Measurements from ENCODE around the gene ABHD8.

The ABHD8 gene

DNA sequence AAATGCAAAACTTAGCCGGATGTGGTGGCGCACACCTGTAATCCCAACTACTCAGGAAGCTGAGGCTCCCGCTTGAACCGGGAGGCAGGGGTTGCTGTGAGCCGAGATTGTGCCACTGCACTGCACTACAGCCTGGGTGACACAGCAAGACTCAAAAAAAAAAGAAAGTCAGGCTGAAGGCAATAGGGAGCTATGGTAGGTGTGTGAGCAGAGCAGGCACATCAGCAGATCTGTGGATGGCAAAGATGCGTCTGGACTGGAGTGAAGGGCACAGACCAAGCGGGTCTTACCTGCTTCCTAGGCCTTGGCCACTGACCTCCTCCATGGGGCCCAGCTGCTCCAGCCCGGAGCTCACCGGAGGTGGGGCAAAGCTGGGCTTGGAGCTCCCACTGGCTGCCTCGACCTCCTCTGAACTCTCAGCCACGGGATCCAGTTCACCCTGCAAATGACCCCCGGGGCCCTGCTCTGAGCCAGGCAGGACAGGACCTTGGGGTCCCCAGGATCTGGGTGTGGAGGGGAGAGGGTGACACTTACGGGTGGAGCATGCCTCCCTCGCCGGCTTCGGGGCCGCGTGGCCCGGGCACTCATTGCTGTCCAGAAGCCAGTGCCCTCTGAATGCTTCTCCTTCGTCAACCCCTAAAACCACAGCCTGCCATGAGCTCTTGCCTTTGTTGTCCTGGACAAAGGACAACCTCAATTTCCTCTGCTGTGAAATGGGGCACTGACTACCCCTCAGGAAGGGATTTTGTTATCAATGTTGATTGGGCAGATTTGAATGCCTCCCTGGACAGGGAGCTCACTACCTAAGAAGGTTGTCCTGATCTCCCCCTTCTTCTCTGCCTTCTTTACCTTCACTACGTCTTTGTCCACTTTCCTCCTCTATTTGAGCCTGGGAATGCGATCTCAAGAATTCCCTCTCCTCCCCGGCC lies 39.2 kb downstream of the ABHD8 start:
- no peak for DNase-seq

DNA sequence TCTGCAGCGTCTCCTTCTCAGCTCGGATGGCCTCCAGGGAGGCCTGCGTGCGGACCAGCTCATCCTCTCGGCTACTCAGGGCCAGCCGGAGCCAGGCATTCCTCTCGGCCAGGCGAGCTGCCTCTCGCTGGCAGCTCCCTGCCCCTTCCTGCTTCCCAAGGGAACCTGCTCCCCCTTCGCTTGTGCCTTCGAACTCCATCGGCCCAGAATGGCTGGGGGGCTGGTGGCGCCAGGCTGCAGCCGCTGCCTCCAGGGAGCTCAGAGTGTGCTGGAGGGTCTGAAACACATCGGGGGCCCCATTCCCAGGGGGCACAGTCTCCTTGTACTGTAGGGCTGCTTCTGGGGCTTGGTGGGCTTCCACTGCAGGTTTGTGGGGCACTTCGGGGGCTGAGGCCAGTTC lies 40.7 kb downstream of the ABHD8 start:
- no peak for DNase-seq

DNA sequence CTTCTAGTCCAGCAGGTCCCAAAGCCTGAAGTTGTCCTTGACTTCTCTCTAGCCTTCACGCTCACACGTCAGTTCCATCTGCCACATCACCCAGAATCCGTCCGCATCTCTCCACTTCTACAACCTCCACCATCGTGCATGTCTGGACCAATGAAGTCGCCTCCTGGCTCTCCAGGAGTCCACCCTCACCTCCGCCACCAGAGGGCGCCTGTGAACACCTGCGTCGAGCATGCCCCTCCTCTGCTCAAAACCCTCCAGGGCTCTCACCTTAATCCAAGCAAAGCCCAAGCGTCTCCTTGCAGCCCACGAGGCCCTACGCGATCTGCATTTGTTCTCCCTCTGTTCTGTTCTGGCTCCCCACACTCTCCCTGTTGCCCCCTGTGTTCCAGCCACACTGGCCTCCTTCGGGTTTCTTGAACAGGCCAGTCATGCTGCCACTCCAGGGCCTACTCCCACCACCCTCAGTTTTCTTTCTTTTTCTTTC lies 42.3 kb downstream of the ABHD8 start:
- peak; percentile 77 for DNase-seq

GRCh38 chr19:17259934-17260333 lies 43.3 kb downstream of the ABHD8 start:
- DNase-seq: no peak

DNA sequence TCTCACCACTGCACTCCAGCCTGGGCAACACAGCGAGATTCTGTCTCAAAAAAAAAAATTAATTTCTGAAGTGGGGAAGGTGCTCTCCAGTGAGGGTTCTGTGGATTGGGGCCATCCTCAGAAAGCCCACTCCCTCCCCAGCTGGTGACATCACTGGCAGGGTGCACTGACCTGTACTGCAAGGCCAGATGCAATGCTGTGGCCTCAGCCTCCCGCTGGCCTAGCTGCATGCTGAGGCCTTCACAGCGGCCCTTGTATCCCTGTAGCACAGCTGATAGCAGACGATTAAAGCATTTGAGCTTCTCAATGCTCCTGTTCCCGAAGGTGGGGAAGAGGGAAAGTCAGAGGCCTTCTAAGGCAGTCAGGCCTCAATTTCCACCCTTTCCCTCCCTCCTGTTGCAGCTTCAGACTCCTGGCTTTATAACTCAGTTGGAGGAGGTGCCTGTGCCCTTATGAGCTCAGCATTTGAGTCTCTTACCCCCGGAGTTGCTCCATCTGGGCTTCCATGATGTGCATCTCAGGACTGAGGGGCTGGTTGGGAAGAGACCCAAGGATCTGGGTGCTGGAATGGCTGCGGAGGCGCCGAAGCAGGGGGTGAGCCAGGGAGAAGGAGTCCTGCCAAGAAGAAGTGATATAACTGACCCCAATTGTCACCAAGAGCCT lies 44.0 kb downstream of the ABHD8 start:
- DNase-seq: no peak

GRCh38 chr19:17256130-17256529 lies 47.1 kb downstream of the ABHD8 start:
- DNase-seq: no peak

DNA sequence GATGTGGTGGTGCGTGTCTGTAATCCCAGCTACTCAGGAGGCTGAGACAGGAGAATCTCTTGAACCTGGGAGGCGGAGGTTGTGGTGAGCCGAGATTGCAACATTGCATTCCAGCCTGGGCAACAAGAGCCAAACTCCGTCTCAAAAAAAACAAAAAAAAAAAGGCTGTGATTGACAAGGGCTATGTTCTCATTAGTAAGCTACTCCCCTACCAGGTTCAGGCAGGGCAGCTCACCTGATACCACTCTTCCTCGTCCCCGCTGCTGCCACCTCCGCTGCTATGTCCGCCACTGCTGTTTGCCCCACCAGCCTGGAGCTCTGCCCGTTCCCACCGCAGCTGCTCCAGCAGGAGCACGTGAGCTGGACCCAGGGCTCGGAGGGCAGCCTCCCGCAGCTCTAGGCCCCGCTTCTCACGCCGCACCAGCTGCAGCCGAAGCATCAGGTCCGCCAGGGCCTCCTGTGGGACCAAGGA lies 48.0 kb downstream of the ABHD8 start:
- no peak for DNase-seq

DNA sequence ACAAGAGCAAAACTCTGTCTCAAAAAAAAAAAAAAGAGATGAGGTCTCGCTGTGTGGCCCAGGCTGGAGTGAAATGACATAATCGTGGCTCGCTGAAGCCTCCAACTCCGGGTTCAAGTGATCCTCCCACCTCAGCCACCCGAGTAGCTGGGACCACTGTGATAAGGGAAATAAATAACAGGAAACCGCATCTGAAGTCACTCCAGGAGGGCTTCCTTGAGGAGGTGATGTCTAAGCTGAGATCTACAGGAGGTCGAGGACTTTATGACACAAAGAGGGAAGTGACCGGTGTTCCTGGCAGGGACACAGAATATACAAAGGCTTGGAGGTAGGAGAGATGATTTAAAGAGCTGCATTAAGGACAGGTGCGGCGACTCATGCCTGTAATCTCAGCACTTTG lies 48.6 kb downstream of the ABHD8 start:
- no peak for DNase-seq

GRCh38 chr19:17249887-17250548 lies 53.2 kb downstream of the ABHD8 start:
- DNase-seq: no peak

DNA sequence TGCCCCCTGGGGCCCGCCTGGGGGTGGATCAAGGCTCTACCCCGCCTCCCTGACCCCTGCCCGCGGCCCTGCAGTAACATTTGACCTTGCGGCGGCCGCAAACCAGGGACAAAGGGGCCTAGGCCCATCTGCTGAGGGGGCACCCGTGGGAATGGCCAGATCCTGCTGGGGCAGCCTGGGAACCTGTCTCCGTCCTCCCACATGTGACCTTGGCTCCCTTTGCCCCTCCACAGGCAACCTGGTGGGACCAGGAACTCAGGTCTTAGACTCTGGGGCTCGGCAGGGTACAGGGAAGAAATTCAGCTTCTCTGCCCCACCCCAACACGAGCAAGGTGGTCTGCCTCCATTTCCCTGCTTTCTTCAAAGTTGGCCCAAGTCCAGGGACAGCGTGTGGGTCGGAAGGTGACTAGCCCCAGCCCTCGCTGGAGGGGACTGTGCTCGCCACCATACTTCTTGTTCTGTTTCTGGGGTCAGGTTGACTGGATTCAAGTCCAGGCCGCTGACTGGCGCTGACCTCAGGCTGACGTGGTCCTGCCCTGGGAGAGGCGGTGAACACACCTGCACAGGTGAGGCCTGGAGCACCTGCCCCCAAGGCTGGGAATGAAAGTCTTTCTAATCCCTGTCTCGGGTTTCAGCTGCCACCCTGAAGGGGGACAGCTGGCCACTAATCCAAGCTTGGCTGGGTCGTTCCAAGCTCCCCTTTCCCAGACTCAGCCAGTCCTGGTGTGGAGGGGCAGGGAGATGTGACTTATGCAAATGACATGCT lies 55.0 kb downstream of the ABHD8 start:
- DNase-seq: no peak

DNA sequence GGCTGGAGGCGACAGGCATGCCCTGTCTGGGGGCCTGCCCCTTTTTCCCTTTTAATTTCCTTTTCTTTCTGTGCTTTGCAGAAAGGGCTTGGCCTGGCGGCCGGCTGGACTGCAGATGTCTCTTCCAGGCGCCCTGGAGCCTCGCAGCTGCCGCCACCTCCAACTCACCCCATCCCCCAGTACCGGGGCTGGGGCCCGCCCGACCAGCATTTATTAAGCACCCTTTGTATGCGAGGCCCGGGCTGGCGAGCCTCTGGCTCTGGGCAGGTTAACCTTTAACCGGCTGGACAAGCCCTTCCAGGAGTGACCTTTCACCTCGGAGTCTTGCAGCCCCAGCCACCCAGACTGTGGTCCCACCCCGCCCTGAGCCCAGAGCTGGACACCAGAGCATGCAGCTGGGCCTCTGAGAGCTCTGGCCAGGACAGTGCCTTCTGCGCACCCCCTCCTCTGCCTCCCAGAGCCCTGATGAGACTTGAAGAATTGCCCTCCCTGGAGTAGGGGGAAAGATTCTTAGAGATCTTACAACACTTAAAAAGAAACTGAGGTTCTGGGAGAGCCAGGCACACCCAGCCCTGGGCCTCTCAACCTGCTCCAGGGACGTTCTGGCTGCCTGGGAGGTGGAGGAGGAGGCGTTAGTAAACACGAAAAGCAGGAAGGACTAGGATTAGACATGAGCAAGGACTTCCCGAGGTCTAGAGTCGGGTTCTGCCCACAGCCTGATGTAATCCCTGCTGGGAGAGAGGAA lies 56.4 kb downstream of the ABHD8 start:
- DNase-seq: no peak

- no peak for DNase-seq
Measured at GRCh38 chr19:17245535-17245984, 57.7 kb downstream of the ABHD8 start, which contains the start of gene NR2F6. Gene NR2F6, minus strand, starts transcription at chr19:17245919. Its CDS starts 699 bp downstream, at chr19:17245220.

DNA sequence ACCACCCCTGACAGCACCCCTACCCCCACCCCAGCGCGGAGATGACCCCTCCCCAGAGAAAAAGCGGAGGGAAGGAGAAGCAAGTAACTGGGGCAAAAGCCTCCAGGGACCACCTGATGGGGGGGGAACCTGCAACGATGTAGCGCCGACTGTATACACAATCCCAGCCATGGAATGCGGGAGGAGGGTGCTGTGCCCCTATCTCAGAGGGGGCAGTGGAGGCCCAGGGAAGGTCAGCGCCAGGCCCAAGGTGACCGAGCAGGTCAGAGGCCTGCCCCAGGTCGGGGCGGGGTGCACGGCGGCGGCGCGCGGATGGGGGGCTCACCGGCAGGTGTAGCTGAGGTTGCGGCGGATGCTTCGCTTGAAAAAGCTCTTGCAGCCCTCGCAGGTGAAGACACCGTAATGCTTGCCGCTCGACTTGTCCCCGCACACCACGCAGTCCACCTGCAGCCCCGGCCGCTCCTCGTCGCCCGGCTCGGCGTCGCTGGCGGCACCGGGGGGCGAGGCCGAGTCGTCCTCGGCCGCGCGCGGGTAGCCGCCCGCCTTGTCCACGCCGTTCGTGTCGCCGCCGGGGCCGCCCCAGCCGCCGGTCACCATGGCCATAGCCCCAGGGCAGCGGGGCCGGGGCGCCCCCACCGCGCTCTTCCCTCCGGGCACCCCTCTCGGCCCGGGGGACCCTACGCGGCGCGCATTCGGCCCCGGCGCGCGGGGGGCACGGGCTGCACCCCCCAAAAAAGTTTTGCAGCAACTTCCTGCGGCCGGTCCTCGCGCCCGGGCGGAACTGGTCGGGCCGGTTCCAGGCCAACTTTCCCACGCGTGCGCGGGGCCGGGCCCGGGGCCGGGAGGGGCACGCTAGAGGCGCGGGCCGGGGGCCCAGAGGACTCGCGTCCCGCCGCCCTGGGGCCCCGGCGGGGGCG lies 58.3 kb downstream of the ABHD8 start:
- no peak for DNase-seq

GRCh38 chr19:17243830-17244617 lies 59.2 kb downstream of the ABHD8 start:
- no peak for DNase-seq

- DNase-seq: no peak
Measured at GRCh38 chr19:17243211-17243829, 59.9 kb downstream of the ABHD8 start.

GRCh38 chr19:17242431-17243208 lies 60.6 kb downstream of the ABHD8 start:
- DNase-seq: no peak

All from COR-L47 (cell line).